KOPT-K1 (cell line): ENCODE results near the gene CDH15.
"Not testable (repeated sequence)": the region's sequence is repeated elsewhere in the genome, so short reads cannot be mapped to it uniquely, and the experiment has no call there.

ENCODE experiments used
- H3K27ac ChIP-seq: fragments of 200-600 bp; sonication (generic); 2 replicates; pipeline ENCODE4 v1.5.1; 2016; ENCODE audit warnings: antibody characterized with exemption, mild to moderate bottlenecking, low read depth, low read length; ENCODE audit not compliant: poor library complexity, severe bottlenecking
- H3K36me3 ChIP-seq: fragments of 200-600 bp; sonication (generic); 2 replicates; pipeline ENCODE4 v1.5.1; 2017; ENCODE audit warnings: antibody characterized with exemption, mild to moderate bottlenecking, low read length, moderate library complexity; ENCODE audit not compliant: insufficient read depth
- H3K9me3 ChIP-seq: fragments of 200-600 bp; sonication (generic); 2 replicates; pipeline ENCODE4 v1.5.1; 2017; ENCODE audit warnings: antibody characterized with exemption, low read length, mild to moderate bottlenecking; ENCODE audit not compliant: insufficient read depth, poor library complexity, severe bottlenecking

The CDH15 gene

DNA sequence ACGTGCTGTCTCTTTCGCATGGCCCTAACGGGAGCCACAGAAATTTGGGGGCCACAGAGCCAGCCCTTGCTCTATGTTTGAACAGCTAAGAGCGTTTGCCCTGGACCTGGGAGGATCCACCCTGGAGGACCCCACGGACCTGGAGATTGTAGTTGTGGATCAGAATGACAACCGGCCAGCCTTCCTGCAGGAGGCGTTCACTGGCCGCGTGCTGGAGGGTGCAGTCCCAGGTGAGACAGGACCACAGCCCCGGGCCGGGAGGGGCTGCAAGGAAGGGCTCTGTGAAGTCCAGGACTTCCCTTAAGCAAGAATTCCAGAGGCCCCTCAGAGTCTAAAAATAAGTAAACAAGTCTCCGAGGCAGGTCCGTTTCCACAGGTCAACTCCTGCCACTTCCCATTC lies 11.9 kb downstream of the CDH15 start:
- no peaks in the 10 kb centered on the region for H3K36me3 ChIP-seq
- no peak overlapping the region for H3K27ac ChIP-seq
- H3K9me3 ChIP-seq, result no peaks in the 10 kb centered on the region

DNA sequence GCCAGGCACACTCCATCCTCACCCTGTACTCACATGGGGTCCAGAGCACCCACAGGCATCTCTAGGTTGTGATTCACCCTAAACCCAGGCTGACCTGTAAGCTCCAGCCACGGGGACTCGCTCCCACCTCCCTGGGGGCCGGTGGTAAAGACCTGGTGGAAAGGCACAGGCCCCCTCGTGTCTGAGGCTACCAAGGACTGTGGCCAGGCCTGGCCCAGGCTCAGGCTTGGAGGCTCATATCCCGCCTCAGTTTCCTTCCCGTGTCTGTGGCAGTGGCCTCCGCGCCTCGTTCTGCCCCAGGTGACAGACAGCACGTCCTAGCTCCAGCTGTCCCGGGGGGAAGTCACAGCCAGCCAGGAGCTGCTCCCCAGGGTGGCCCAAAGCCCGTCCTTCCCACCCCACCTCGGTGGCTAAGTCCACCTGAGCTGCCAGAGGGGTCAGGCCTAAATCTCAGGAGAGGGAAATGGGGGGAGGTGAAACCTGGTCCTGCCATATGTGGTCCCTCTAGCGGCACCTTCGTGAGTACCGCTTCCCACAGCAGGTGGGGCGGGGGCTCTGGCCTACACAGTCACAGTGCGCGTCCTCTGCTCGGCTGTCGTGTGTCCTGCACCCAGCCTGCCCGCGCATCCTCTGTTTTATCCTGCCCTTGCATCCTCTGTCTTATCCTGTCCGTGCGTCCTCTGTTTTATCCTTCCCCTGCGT lies 12.6 kb downstream of the CDH15 start:
- Histone ChIP-seq H3K9me3 (no peaks in the 10 kb centered on the region), H3K36me3 (no peaks in the 10 kb centered on the region), H3K27ac (no peak overlapping the region)

DNA sequence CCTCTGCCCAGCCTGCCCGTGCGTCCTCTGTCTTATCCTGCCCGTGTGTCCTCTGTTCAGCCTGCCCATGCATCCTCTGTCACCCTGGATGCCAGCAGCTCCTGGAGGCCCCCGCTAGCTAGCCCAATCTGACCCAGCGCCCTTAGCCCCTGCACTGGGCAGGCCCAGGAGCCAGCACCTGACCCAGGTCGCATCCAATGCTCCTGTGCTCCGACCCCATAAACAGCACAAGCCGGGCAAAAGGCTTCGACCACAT lies 13.1 kb downstream of the CDH15 start:
- H3K27ac ChIP-seq, result no peak overlapping the region
- no peaks in the 10 kb centered on the region for H3K9me3 ChIP-seq
- H3K36me3 ChIP-seq, result no peaks in the 10 kb centered on the region

DNA sequence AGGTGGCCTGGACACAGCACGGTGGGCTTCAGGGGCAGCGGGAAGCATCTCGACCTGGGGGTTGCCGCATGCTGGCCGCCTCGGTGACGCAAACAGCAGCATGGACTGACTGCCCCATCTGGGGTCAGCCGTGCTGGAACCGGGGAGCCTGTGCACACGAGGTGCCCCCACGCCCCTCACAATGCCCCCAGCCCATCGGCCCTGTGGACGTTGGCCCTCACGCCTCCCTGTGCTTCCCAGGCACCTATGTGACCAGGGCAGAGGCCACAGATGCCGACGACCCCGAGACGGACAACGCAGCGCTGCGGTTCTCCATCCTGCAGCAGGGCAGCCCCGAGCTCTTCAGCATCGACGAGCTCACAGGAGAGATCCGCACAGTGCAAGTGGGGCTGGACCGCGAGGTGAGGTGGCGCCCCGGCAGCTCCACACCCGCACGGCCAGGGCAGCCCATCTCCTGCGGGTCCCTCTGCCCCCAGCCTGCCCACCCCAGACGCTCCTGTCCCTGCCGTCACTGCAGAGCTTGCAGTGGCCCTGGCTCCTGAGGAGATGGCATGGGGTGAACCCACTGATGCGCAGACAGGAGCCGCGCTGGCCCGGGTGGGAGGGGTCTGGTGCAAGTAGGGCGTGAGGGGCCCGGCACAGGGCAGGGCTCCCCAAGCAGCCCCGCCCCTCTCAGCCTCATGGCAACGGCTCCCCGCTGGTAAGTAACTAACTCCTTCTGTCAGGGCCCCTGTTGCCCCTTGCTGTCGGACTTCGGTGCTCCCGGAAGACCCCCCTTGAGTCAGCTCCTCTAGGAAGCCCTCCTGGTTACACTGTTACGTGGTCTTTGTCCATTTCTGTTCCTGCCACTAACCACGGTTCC lies 13.6 kb downstream of the CDH15 start:
- Histone ChIP-seq H3K36me3 (no peaks in the 10 kb centered on the region), H3K27ac (no peak overlapping the region), H3K9me3 (no peaks in the 10 kb centered on the region)

DNA sequence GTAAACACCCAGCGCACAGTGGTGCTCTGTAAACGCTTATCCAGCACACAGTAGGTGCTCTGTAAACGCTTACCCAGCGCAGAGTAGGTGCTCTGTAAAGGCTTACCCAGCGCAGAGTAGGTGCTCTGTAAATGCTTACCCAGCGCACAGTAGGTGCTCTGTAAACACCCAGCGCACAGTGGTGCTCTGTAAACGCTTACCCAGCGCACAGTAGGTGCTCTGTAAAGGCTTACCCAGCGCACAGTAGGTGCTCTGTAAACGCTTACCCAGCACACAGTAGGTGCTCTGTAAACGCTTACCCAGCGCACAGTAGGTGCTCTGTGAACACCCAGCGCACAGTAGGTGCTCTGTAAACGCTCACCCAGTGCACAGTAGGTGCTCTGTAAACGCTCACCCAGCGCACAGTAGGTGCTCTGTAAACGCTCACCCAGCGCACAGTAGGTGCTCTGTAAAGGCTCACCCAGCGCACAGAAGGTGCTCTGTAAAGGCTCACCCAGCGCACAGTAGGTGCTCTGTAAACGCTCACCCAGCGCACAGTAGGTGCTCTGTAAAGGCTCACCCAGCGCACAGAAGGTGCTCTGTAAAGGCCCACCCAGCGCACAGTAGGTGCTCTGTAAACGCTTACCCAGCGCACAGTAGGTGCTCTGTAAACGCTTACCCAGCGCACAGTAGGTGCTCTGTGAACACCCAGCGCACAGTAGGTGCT lies 14.5 kb downstream of the CDH15 start:
- H3K36me3 ChIP-seq, H3K27ac ChIP-seq, H3K9me3 ChIP-seq: not testable (repeated sequence)

DNA sequence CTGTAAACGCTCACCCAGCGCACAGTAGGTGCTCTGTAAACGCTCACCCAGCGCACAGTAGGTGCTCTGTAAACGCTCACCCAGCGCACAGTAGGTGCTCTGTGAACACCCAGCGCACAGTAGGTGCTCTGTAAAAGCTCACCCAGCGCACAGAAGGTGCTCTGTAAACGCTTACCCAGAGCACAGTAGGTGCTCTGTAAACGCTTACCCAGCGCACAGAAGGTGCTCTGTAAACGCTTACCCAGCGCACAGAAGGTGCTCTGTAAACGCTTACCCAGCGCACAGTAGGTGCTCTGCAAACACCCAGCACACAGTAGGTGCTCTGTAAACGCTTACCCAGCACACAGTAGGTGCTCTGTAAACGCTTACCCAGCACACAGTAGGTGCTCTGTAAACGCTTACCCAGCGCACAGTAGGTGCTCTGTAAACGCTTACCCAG lies 15.1 kb downstream of the CDH15 start:
- H3K27ac ChIP-seq, H3K9me3 ChIP-seq, H3K36me3 ChIP-seq: not testable (repeated sequence)

DNA sequence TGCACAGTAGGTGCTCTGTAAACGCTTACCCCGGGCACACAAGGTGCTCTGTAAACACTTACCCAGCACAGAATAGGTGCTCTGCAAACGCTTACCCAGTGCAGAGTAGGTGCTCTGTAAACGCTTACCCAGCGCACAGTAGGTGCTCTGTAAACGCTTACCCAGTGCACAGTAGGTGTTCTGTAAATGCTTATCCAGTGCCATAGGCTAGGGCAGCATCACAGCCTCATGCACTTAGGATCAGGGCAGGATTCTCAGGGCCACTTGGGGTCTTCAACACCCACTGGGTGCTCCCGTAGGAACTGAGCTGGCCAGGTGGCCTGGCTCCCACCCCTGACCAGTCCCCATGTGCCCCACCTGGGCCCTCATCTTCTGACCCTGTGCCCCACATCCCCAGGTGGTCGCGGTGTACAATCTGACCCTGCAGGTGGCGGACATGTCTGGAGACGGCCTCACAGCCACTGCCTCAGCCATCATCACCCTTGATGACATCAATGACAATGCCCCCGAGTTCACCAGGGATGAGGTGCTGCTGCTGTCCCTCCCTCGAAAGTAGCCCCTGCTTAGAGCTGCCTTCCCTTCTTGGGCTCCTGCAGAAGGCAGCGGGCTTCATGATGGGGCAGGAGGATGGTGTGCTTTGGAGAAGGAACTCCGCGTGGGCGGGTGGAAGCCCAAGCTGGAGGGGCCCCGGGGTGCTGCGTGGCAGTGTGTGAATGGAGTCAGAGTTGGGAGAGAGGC lies 15.7 kb downstream of the CDH15 start:
- Histone ChIP-seq H3K27ac (no peak overlapping the region), H3K9me3 (no peaks in the 10 kb centered on the region), H3K36me3 (no peaks in the 10 kb centered on the region)

DNA sequence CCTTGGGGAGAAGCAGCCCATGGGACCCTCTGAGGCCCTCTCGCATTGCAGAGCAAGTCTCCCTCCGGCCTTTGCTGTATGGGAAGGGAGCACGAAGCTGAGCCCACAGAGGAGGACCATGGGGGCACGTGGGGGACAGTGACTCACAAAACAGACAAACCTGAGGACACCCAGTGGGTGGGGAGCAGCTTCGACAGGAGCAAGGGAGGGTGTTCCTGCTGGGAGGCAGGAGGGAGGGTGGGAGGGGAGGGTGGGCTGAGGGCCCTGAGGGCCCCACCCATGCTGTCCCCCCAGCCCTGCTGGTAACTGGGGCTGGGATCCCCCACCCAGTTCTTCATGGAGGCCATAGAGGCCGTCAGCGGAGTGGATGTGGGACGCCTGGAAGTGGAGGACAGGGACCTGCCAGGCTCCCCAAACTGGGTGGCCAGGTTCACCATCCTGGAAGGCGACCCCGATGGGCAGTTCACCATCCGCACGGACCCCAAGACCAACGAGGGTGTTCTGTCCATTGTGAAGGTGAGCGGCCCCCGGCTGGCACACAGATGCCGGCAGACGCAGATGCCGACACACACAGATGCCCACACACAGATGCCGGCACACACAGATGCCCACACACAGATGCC lies 16.3 kb downstream of the CDH15 start:
- no peak overlapping the region for H3K27ac ChIP-seq
- no peaks in the 10 kb centered on the region for H3K9me3 ChIP-seq
- H3K36me3 ChIP-seq, result no peaks in the 10 kb centered on the region

DNA sequence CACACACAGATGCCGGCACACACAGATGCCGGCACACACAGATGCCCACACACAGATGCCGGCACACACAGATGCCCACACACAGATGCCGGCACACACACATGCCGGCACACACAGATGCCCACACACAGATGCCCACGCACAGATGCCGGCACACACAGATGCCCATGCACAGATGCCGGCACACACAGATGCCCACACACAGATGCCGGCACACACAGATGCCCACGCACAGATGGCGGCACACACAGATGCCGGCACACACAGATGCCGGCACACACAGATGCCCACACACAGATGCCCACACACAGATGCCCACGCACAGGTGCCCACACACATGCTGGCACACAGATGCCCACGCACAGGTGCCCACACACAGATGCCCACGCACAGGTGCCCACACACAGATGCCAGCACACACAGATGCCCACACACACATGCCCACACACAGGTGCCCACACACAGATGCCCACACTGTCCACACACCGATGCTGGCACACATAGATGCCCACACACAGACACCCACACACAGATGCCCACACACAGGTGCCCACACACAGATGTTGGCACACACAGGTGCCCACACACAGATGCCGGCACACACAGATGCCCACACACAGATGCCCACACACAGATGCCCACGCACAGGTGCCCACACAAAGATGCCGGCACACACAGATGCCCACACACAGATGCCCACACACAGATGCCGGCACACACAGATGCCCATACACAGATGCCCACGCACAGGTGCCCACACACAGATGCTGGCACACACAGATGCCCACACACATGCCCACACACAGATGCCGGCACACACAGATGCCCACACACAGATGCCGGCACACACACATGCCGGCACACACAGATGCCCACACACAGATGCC lies 17.2 kb downstream of the CDH15 start:
- not testable (repeated sequence) for H3K36me3 ChIP-seq, H3K27ac ChIP-seq, H3K9me3 ChIP-seq

DNA sequence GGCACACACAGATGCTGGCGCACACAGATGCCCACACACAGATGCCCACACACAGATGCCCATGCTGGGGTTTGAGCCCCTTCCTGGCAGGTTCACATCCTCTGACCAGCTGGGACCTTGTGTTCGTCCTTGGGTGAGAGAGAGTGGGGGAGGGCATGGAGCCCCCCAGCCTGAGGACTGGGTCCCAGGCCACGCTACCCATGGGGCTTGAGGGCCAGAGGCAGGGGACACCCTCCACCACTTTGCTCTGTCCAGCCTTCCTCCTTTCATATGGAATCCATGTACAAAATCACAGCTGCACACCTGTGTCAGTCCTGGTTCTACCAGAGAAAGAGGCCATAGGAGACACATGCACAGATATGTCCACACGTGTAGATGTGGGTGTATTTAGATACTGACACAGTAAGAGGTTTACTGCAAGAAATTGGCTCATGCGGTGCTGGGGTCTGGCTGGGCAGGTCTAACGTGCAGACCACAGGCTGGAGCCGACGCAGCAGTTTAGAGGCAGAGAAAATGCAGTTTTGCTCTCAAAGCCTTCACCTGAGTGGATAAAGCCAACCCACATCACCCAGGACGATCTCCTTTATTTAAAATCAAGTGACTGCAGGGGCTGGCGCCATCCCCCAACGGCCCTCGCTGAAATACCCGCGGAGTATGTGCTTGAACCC lies 17.9 kb downstream of the CDH15 start:
- Histone ChIP-seq H3K27ac (no peak overlapping the region), H3K36me3 (no peaks in the 10 kb centered on the region), H3K9me3 (no peaks in the 10 kb centered on the region)

DNA sequence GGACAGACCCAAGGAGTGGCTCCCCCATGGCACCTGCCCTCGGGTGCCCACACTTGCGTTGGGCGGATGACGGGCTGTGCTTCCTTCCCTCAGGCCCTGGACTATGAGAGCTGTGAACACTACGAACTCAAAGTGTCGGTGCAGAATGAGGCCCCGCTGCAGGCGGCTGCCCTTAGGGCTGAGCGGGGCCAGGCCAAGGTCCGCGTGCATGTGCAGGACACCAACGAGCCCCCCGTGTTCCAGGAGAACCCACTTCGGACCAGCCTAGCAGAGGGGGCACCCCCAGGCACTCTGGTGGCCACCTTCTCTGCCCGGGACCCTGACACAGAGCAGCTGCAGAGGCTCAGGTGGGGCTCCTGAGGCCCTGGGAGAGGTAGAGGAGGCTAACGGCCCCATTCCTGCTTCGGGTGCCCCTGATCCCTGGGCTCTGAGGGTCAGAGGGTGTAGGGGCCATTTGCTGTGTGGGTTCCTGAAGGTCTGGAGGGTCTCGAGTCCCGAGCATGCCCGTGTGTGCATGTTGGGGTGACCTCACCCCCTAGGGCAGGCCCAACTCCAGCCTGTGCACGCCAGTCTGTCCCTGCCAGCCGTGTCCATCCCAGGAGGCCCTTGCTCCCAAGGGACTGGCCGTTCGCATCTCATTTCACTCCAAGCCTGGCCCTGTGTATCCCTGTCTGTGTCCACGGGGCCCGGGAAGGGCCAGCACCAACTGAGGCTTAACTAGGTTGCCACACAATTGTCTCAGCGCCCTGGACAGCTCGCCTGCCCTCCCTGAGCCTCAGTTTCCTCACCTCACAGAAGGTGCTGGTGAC lies 18.8 kb downstream of the CDH15 start:
- Histone ChIP-seq H3K27ac (no peak overlapping the region), H3K9me3 (no peaks in the 10 kb centered on the region), H3K36me3 (no peaks in the 10 kb centered on the region)

DNA sequence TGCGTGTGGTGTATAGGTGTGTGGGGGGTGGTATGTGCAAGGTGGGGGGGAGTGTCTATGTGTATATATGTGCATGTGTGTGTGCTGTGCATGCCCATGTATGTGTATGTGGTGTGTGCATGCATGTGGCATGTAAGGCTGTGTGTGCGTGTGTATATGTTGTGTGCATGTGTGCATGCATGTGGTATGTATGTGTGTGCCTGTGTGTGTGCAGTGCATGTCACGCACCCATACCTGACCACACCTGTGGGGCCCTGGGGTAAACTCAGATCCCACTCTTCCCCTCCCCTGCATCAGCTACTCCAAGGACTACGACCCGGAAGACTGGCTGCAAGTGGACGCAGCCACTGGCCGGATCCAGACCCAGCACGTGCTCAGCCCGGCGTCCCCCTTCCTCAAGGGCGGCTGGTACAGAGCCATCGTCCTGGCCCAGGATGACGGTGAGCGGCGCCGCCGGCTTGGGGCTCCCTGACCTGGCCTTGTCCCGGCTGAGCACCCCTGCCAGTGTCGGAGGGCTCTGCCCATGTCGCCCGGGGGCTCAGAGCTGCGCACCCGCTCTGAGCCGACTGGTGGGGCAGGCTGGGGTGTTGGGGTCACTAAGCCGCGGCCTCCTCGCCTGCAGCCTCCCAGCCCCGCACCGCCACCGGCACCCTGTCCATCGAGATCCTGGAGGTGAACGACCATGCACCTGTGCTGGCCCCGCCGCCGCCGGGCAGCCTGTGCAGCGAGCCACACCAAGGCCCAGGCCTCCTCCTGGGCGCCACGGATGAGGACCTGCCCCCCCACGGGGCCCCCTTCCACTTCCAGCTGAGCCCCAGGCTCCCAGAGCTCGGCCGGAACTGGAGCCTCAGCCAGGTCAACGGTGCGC lies 19.7 kb downstream of the CDH15 start:
- Histone ChIP-seq H3K36me3 (no peaks in the 10 kb centered on the region), H3K9me3 (no peaks in the 10 kb centered on the region), H3K27ac (no peak overlapping the region)
